Sigmoid colon (tissue), 7 donors: ENCODE results near the gene PRIMPOL. TPM values are rescaled to one million over a fixed set of nuclear protein-coding genes. Genes with fewer than 3 reads are reported as not detected.

Source experiments
- DNase-seq: peaks from one replicate; pipeline ENCODE4 v3.0.0-alpha.2; 2019
- H3K27ac ChIP-seq, 4 donors: fragments of 200-600 bp; sonication (generic); one replicate each; pipeline ENCODE4 v1.5.1; 2016 to 2019; ENCODE audit warnings: mild to moderate bottlenecking in 1 of 4
- H3K27me3 ChIP-seq, 3 donors: fragments of 200-600 bp; sonication (generic); one replicate each; pipeline ENCODE4 v1.5.1; 2019; ENCODE audit warnings: mild to moderate bottlenecking in 1 of 3
- H3K36me3 ChIP-seq, 4 donors: fragments of 200-600 bp; sonication (generic); one replicate each; pipeline ENCODE4 v1.5.1; 2016 to 2019
- H3K4me1 ChIP-seq, 4 donors: fragments of 200-600 bp; sonication (generic); one replicate each; pipeline ENCODE4 v1.5.1; 2017 to 2019
- H3K4me3 ChIP-seq, 4 donors: fragments of 200-600 bp; sonication (generic); one replicate each; pipeline ENCODE4 v1.5.1; 2017 to 2019; ENCODE audit warnings: mild to moderate bottlenecking in 2 of 4, moderate library complexity in 1 of 4
- H3K9me3 ChIP-seq, 4 donors: fragments of 200-600 bp in 3 of 4; sonication (generic) in 3 of 4; one replicate each; pipeline versions ENCODE4 v1.5.1 to v1.6.1; 2013 to 2019
- EP300 ChIP-seq, 4 donors: sonication (generic); formaldehyde crosslinking; IDR thresholded peaks; one replicate each; pipeline ENCODE4 v1.6.1; 2017; ENCODE audit warnings: antibody characterized with exemption in 4 of 4
- POLR2A ChIP-seq, 2 donors: fragments of 450-650 bp; IDR thresholded peaks; one replicate each; pipeline ENCODE4 v1.6.1; 2016; ENCODE audit warnings: antibody characterized with exemption in 2 of 2, mild to moderate bottlenecking in 2 of 2, moderate library complexity in 2 of 2
- POLR2AphosphoS5 ChIP-seq, 4 donors: sonication (generic); formaldehyde crosslinking; IDR thresholded peaks; one replicate each; pipeline ENCODE4 v1.6.1; 2017; ENCODE audit warnings: antibody characterized with exemption in 4 of 4
- WGBS, 2 donors: extraction: QIAGEN DNeasy Blood & Tissue Kit; methylation state at CpG; one replicate each; pipeline ENCODE4 v1.1.7; 2013; 5-methylcytosine and 5-hydroxymethylcytosine counted together
- intact Hi-C: fragments of 100-400 bp; cut with DNase I; formaldehyde crosslinking; loops from one replicate; pipeline ENCODE4 v1.15.1; 2023
- polyA plus RNA-seq, 3 donors: library from polyadenylated mRNA; stranded (reverse); fragments of 200-250 nt; gene quantifications; one replicate each; pipeline ENCODE4 v1.2.3, GENCODE V29; 2013
- total RNA-seq, 4 donors: library from RNA; depleted of rRNA; stranded (reverse); fragments of >200 nt; gene quantifications; one replicate each; pipeline ENCODE4 v1.1.0, GENCODE V29; 2016
- TF ChIP-seq, protein P1 (sequence below), 4 experiments: fragments of 450-650 bp in 3 of 4; fragments of 200-600 bp in 1 of 4; IDR thresholded peaks; one replicate each; pipeline ENCODE4 v1.5.1; 2016 to 2019; ENCODE audit warnings: antibody characterized with exemption in 4 of 4, mild to moderate bottlenecking in 3 of 4, moderate library complexity in 2 of 4
- donor health status: healthy with polysubstance abuse.
- donor health status: Bipolar disorder and iron deficiency.
- donor health status: healthy.

PRIMPOL gene
- total and polyA plus RNA-seq, 7 donors, result 12.0 to 67.3 (median 30.5) TPM

DNA sequence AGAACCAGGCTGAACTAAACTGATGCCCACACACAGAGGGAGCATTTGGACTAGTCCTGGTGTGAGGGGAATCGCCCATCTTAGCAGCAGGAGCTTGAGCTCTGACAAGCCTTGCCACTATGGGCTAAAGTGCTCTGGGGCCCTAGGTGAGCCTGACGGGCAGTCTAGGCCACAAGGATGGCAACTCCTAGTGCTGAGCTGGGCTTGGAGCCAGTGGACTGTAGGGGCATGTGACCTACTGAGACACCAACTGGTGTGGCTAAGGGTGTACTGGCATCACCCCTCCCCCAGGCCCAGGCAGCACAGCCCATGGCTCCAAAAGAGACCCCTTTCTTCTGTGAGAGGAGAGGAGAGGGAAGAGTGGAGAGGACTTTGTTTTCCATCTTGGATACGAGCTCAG is 69.9 kb downstream of the PRIMPOL start:
- Histone ChIP-seq H3K4me1 (no peaks in the 10 kb centered on the region), H3K27me3 (no peaks in the 10 kb centered on the region), H3K9me3 (peaks cover 0 to 3% (median 0%) of the 10 kb centered on the region in 4 donors), H3K4me3 (no peak overlapping the region), H3K36me3 (no peaks in the 10 kb centered on the region), H3K27ac (no peak overlapping the region)
- WGBS, 2 donors, result 92 to 97% methylated on average over 3 of the region's 3 CpGs
- intact Hi-C loops, result no loop called here
- DNase-seq, result no peak
- TF ChIP-seq EP300 (IDR thresholded peaks at IDR 0.05) (no peak), POLR2A (IDR thresholded peaks at IDR 0.05) (no peak), POLR2AphosphoS5 (IDR thresholded peaks at IDR 0.05) (no peak)
- TF ChIP-seq, protein P1, sequence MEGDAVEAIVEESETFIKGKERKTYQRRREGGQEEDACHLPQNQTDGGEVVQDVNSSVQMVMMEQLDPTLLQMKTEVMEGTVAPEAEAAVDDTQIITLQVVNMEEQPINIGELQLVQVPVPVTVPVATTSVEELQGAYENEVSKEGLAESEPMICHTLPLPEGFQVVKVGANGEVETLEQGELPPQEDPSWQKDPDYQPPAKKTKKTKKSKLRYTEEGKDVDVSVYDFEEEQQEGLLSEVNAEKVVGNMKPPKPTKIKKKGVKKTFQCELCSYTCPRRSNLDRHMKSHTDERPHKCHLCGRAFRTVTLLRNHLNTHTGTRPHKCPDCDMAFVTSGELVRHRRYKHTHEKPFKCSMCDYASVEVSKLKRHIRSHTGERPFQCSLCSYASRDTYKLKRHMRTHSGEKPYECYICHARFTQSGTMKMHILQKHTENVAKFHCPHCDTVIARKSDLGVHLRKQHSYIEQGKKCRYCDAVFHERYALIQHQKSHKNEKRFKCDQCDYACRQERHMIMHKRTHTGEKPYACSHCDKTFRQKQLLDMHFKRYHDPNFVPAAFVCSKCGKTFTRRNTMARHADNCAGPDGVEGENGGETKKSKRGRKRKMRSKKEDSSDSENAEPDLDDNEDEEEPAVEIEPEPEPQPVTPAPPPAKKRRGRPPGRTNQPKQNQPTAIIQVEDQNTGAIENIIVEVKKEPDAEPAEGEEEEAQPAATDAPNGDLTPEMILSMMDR (IDR thresholded peaks at IDR 0.05), result no peak

DNA sequence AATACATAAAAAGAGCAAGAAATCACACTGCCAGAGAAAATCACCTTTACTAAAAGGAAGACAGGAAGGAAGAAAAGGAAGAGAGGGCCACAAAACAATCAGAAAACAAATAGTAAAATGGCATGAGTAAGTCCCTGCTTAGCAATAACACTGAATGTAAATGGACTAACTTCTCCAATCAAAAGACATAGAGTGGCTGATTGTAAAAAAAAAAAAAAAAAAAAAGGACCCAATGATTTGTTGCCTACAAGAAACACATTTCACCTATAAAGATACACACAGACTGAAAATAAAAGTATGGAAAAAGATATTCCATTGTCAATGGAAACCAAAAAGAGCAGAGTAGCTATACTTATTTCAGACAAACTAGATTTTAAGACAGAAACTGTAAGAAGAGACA is 71.7 kb downstream of the PRIMPOL start:
- DNase-seq, result no peak
- H3K4me3 ChIP-seq, result no peak overlapping the region
- peaks cover 0 to 3% (median 0%) of the 10 kb centered on the region in 4 donors for H3K9me3 ChIP-seq
- no peaks in the 10 kb centered on the region for H3K36me3 ChIP-seq
- TF ChIP-seq POLR2A (IDR thresholded peaks at IDR 0.05) (no peak), EP300 (IDR thresholded peaks at IDR 0.05) (no peak), POLR2AphosphoS5 (IDR thresholded peaks at IDR 0.05) (no peak)
- TF ChIP-seq, protein P1 (IDR thresholded peaks at IDR 0.05), result no peak
- H3K27me3 ChIP-seq, result no peaks in the 10 kb centered on the region
- H3K4me1 ChIP-seq, result no peaks in the 10 kb centered on the region
- intact Hi-C loops, result no loop called here
- H3K27ac ChIP-seq, result no peak overlapping the region

DNA sequence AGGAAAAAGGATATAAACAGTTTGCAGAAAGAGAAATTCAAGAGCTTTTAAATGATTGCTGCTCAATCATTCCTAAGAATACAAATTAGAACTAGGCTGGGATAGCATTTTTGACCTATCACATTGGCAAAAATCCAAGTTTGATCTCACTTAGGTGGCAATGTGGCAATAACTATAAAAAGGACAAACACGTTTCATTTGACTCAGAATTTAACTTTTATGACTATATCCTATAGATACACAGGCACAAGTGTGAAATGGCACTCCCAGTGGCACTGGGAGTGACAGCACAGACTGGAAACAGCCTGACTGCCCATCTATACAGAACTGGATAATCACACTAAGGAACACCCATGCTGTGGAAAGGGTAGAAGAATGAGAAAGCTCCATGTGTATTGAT is 73.3 kb downstream of the PRIMPOL start:
- no peaks in the 10 kb centered on the region for H3K4me1 ChIP-seq
- no peaks in the 10 kb centered on the region for H3K27me3 ChIP-seq
- TF ChIP-seq POLR2A (IDR thresholded peaks at IDR 0.05), result no peak
- TF ChIP-seq, protein P1 (IDR thresholded peaks at IDR 0.05), result no peak
- TF ChIP-seq EP300 (IDR thresholded peaks at IDR 0.05), result no peak
- no peak for TF ChIP-seq POLR2AphosphoS5 (IDR thresholded peaks at IDR 0.05)
- H3K4me3 ChIP-seq, result no peak overlapping the region
- intact Hi-C loops, result no loop called here
- DNase-seq, result no peak
- no peaks in the 10 kb centered on the region for H3K36me3 ChIP-seq
- peaks cover 0 to 3% (median 0%) of the 10 kb centered on the region in 4 donors for H3K9me3 ChIP-seq
- 16 to 34% methylated on average over 1 of the region's 1 CpG for WGBS, 2 donors
- no peak overlapping the region for H3K27ac ChIP-seq

DNA sequence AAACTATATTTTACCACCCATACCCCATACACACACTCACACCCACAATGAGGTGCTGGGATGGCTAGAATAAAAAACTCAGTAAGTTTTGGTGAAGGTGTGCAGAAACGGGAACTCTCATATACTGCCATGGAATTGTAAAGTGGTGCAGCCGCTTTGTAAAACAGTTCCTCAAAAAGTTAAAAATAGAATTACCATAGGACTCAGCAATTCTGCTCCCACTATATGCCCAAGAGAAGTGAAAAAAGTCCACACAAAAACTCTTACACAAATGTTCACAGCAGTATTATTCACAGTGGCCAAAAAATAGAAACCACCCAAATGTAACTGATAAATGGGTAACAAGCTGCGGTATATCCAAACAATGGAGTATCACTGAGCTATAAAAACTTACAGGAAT is 77.9 kb downstream of the PRIMPOL start:
- 91 to 92% methylated on average over 3 of the region's 3 CpGs for WGBS, 2 donors
- intact Hi-C loops, result no loop called here
- Histone ChIP-seq H3K27ac (no peak overlapping the region), H3K4me1 (no peaks in the 10 kb centered on the region), H3K4me3 (no peak overlapping the region), H3K27me3 (no peaks in the 10 kb centered on the region), H3K9me3 (no peaks in the 10 kb centered on the region), H3K36me3 (no peaks in the 10 kb centered on the region)
- DNase-seq, result no peak
- TF ChIP-seq POLR2A (IDR thresholded peaks at IDR 0.05) (no peak), EP300 (IDR thresholded peaks at IDR 0.05) (no peak), POLR2AphosphoS5 (IDR thresholded peaks at IDR 0.05) (no peak)
- TF ChIP-seq, protein P1 (IDR thresholded peaks at IDR 0.05), result no peak

DNA sequence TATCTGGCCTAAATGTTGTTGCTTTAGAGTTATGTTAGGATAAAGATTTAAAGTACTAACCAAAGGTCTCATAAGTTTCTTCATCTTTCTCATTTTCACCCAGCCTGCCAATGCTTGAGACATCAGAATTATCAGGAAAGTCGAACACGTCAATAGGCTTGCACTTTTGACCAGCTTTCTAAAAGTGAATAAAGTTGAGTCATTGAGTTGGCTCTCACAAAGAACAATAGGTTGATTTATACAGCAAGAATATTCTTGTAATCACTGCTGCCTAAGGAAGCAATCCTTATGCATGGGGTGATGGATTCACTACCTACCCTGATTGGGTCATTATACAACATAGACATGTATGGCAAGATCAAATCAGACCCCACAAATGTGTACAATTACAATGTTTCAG is 79.3 kb downstream of the PRIMPOL start:
- Histone ChIP-seq H3K4me1 (peaks cover 0 to 11% (median 8%) of the 10 kb centered on the region in 4 donors), H3K9me3 (no peaks in the 10 kb centered on the region), H3K27ac (no peak overlapping the region), H3K36me3 (no peaks in the 10 kb centered on the region), H3K4me3 (no peak overlapping the region), H3K27me3 (no peaks in the 10 kb centered on the region)
- DNase-seq, result no peak
- WGBS, 2 donors, result 44 to 56% methylated on average over 2 of the region's 2 CpGs
- intact Hi-C loops, result no loop called here
- TF ChIP-seq EP300 (IDR thresholded peaks at IDR 0.05) (no peak), POLR2AphosphoS5 (IDR thresholded peaks at IDR 0.05) (no peak), POLR2A (IDR thresholded peaks at IDR 0.05) (no peak)
- TF ChIP-seq, protein P1 (IDR thresholded peaks at IDR 0.05), result no peak
